ENCODE data around the gene TMPRSS6.

TMPRSS6 gene

GRCh38 chr22:37112084-37112728 is 2.7 kb upstream of the TMPRSS6 start:
- no peak for DNase-seq

- no peak for DNase-seq
Observed at GRCh38 chr22:37111156-37111717, 1.7 kb upstream of the TMPRSS6 start.

- no peak for DNase-seq
Observed at GRCh38 chr22:37107816-37108621, 1.5 kb downstream of the TMPRSS6 start.

GRCh38 chr22:37105990-37106389 is 3.5 kb downstream of the TMPRSS6 start:
- no peak for DNase-seq

GRCh38 chr22:37105154-37105553 is 4.4 kb downstream of the TMPRSS6 start:
- no peak for DNase-seq

- DNase-seq = no peak
Observed at GRCh38 chr22:37103656-37104452, 5.7 kb downstream of the TMPRSS6 start.

- no peak for DNase-seq
Observed at GRCh38 chr22:37103151-37103550, 6.4 kb downstream of the TMPRSS6 start.

- no peak for DNase-seq
Observed at GRCh38 chr22:37101311-37102066, 8.0 kb downstream of the TMPRSS6 start.

- DNase-seq = no peak
Observed at GRCh38 chr22:37100589-37101127, 8.9 kb downstream of the TMPRSS6 start.

GRCh38 chr22:37098976-37099591 is 10.4 kb downstream of the TMPRSS6 start:
- no peak for DNase-seq

GRCh38 chr22:37097346-37097745 is 12.2 kb downstream of the TMPRSS6 start:
- DNase-seq = no peak

GRCh38 chr22:37095113-37095512 is 14.4 kb downstream of the TMPRSS6 start:
- no peak for DNase-seq

- no peak for DNase-seq
Observed at GRCh38 chr22:37094239-37094638, 15.3 kb downstream of the TMPRSS6 start.

GRCh38 chr22:37092997-37093396 is 16.5 kb downstream of the TMPRSS6 start:
- no peak for DNase-seq

GRCh38 chr22:37091994-37092393 is 17.5 kb downstream of the TMPRSS6 start:
- no peak for DNase-seq

- no peak for DNase-seq
Observed at GRCh38 chr22:37090920-37091695, 18.4 kb downstream of the TMPRSS6 start.

GRCh38 chr22:37089434-37089833 is 20.1 kb downstream of the TMPRSS6 start:
- DNase-seq = no peak

- no peak for DNase-seq
Observed at GRCh38 chr22:37088750-37089408, 20.6 kb downstream of the TMPRSS6 start.

- no peak for DNase-seq
Observed at GRCh38 chr22:37088108-37088605, 21.4 kb downstream of the TMPRSS6 start.

GRCh38 chr22:37086184-37086583 is 23.3 kb downstream of the TMPRSS6 start:
- DNase-seq = no peak
